ENCODE results near the gene RMND5B. TPM values are rescaled to one million over a fixed set of nuclear protein-coding genes. Genes with fewer than 3 reads are reported as not detected.

Gene RMND5B
- total RNA-seq, 1 experiment from 2014 or later, result 30.3 TPM

GRCh38 chr5:178142642-178143041 lies 11.8 kb downstream of the RMND5B start:
- Histone ChIP-seq H3K27me3 (ENCODE audit: insufficient read depth, low read depth) (no peaks in the 10 kb centered on the region), H3K4me1 (replicated peaks; ENCODE audit: insufficient read depth) (peaks cover 30% of the 10 kb centered on the region), H3K27ac (no peak overlapping the region), H3K4me2 (no peak overlapping the region), H3K79me2 (ENCODE audit: low read depth) (no peaks in the 10 kb centered on the region), H4K20me1 (ENCODE audit: insufficient read depth) (peaks cover 8% of the 10 kb centered on the region; the same call in 1 of the 2 replicates), H3K9me3 (ENCODE audit: insufficient read depth, low read depth) (no peaks in the 10 kb centered on the region), H3K4me3 (no peak overlapping the region), H3K36me3 (ENCODE audit: low read depth) (peaks cover 31% of the 10 kb centered on the region), H3F3A (ENCODE audit: insufficient read depth, low read depth) (peaks cover 25% of the 10 kb centered on the region), H3K9me2 (ENCODE audit: insufficient read depth) (no peaks in the 10 kb centered on the region), H2AFZ (no peak overlapping the region)
- no peak for DNase-seq
- CTCF ChIA-PET, result no interaction called here
- no TSS peak for BruUV-seq (replicated peaks)
- POLR2A ChIA-PET (ENCODE audit: unreplicated experiment), result no interaction called here
- TF ChIP-seq EZH2 (IDR thresholded peaks at IDR 0.05; ENCODE audit: low read depth), result no peak
- TF ChIP-seq, protein P1, sequence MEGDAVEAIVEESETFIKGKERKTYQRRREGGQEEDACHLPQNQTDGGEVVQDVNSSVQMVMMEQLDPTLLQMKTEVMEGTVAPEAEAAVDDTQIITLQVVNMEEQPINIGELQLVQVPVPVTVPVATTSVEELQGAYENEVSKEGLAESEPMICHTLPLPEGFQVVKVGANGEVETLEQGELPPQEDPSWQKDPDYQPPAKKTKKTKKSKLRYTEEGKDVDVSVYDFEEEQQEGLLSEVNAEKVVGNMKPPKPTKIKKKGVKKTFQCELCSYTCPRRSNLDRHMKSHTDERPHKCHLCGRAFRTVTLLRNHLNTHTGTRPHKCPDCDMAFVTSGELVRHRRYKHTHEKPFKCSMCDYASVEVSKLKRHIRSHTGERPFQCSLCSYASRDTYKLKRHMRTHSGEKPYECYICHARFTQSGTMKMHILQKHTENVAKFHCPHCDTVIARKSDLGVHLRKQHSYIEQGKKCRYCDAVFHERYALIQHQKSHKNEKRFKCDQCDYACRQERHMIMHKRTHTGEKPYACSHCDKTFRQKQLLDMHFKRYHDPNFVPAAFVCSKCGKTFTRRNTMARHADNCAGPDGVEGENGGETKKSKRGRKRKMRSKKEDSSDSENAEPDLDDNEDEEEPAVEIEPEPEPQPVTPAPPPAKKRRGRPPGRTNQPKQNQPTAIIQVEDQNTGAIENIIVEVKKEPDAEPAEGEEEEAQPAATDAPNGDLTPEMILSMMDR (conservative IDR thresholded peaks at IDR 0.05), result no peak
- intact Hi-C loops (cut with micrococcal nuclease; ENCODE audit: unreplicated experiment), result no loop called here

GRCh38 chr5:178143246-178143645 lies 12.4 kb downstream of the RMND5B start:
- Histone ChIP-seq H3K9me3 (ENCODE audit: insufficient read depth, low read depth) (no peaks in the 10 kb centered on the region), H4K20me1 (ENCODE audit: insufficient read depth) (peaks cover 8% of the 10 kb centered on the region; the same call in 1 of the 2 replicates), H3K4me1 (replicated peaks; ENCODE audit: insufficient read depth) (peaks cover 32% of the 10 kb centered on the region), H2AFZ (no peak overlapping the region), H3K27me3 (ENCODE audit: insufficient read depth, low read depth) (no peaks in the 10 kb centered on the region), H3K27ac (no peak overlapping the region), H3K4me3 (no peak overlapping the region), H3K4me2 (no peak overlapping the region), H3K9me2 (ENCODE audit: insufficient read depth) (no peaks in the 10 kb centered on the region), H3K79me2 (ENCODE audit: low read depth) (no peaks in the 10 kb centered on the region), H3F3A (ENCODE audit: insufficient read depth, low read depth) (peaks cover 31% of the 10 kb centered on the region), H3K36me3 (ENCODE audit: low read depth) (peaks cover 31% of the 10 kb centered on the region)
- no TSS peak for BruUV-seq (replicated peaks)
- TF ChIP-seq, protein P1 (conservative IDR thresholded peaks at IDR 0.05), result no peak
- no peak for TF ChIP-seq EZH2 (IDR thresholded peaks at IDR 0.05; ENCODE audit: low read depth)
- POLR2A ChIA-PET (ENCODE audit: unreplicated experiment), result no interaction called here
- intact Hi-C loops (cut with micrococcal nuclease; ENCODE audit: unreplicated experiment), result no loop called here
- CTCF ChIA-PET, result no interaction called here
- DNase-seq, result no peak

DNA sequence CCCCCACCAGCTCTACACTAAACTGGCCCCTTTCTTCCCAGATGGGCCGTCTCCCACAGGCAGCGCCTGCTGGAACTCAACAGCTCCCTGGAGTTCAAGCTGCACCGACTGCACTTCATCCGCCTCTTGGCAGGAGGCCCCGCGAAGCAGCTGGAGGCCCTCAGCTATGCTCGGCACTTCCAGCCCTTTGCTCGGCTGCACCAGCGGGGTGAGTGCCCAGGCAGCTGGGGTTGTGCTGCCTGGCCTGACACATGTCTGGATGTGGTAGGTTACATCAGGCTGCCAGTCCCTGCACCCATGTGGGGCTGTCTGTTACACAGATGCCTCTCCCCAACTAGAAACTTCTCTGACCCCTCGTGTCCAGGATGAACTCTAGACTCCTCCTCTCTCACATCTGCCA lies 13.1 kb downstream of the RMND5B start:
- ChIA-PET CTCF (no interaction called here), POLR2A (ENCODE audit: unreplicated experiment) (no interaction called here)
- peaks cover 31% of the 10 kb centered on the region for H3K36me3 ChIP-seq (ENCODE audit: low read depth)
- H3K9me3 ChIP-seq (ENCODE audit: insufficient read depth, low read depth), result no peaks in the 10 kb centered on the region
- DNase-seq, result no peak
- no peak overlapping the region for H2AFZ ChIP-seq
- H4K20me1 ChIP-seq (ENCODE audit: insufficient read depth), result peaks cover 7% of the 10 kb centered on the region; the same call in 1 of the 2 replicates
- no peaks in the 10 kb centered on the region for H3K9me2 ChIP-seq (ENCODE audit: insufficient read depth)
- peaks cover 32% of the 10 kb centered on the region for H3K4me1 ChIP-seq (replicated peaks; ENCODE audit: insufficient read depth)
- H3K27ac ChIP-seq, result no peak overlapping the region
- H3K27me3 ChIP-seq (ENCODE audit: insufficient read depth, low read depth), result no peaks in the 10 kb centered on the region
- no peaks in the 10 kb centered on the region for H3K79me2 ChIP-seq (ENCODE audit: low read depth)
- H3F3A ChIP-seq (ENCODE audit: insufficient read depth, low read depth), result peaks cover 37% of the 10 kb centered on the region
- H3K4me2 ChIP-seq, result no peak overlapping the region
- BruUV-seq (replicated peaks), result no TSS peak
- TF ChIP-seq, protein P1 (conservative IDR thresholded peaks at IDR 0.05), result no peak
- no peak for TF ChIP-seq EZH2 (IDR thresholded peaks at IDR 0.05; ENCODE audit: low read depth)
- intact Hi-C loops (cut with micrococcal nuclease; ENCODE audit: unreplicated experiment), result no loop called here
- no peak overlapping the region for H3K4me3 ChIP-seq

Measured in PC-9 (cell line).